Vagina (tissue), 2 donors: Measurements from ENCODE around the gene PHLDB2.

Source experiments
- POLR2A ChIP-seq, 2 donors: fragments of 450-650 bp; IDR thresholded peaks; one replicate each; pipeline ENCODE4 v1.6.1; 2017; ENCODE audit warnings: antibody characterized with exemption in 2 of 2, mild to moderate bottlenecking in 2 of 2, moderate library complexity in 2 of 2
- POLR2AphosphoS5 ChIP-seq, 2 donors: sonication (generic); formaldehyde crosslinking; IDR thresholded peaks; one replicate each; pipeline ENCODE4 v1.9.0; 2017; ENCODE audit warnings: antibody characterized with exemption in 2 of 2, mild to moderate bottlenecking in 2 of 2, low read depth in 1 of 2; ENCODE audit not compliant: insufficient read depth in 1 of 2
- TF ChIP-seq, protein P1 (sequence below), 3 experiments: fragments of 450-650 bp in 2 of 3; fragments of 200-600 bp in 1 of 3; sonication (generic) in 1 of 3; IDR thresholded peaks; one replicate each; pipeline ENCODE4 v1.5.1; 2017 to 2019; ENCODE audit warnings: antibody characterized with exemption in 3 of 3, mild to moderate bottlenecking in 2 of 3, moderate library complexity in 2 of 3

DNA sequence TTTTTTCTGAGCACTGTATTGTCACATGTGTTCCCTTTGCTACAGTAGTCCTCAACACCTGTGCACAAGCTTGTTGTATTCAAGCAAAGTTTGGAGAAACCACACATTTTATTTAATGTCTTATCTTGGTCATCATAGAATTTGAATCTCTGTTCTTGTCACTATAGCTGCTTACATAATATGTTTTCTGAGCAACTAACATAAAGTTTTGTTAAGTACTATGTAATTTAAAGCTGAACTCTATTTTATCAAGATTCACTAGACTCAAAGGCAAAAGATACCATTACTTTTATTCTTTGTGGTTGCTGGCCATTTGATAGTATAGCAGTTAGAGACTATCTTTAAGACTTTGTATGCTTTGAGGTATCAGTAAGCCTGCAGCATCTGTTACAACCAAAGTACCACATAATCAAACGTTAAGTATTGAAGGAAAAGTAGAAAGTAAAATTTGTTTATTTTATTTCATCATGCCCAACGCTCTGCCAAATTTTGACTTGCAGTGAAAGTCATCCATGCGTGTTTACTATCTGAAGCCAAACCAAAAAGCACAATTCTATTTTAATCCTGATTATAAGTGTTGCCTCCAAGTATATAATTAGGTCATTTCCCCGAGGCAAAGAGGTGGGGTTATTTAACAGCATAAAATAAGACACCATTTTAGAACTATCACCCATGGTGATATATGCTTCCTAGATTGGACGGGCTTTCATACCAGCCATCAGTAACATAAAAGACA, 109.4 kb downstream of the PHLDB2 start:
- TF ChIP-seq, protein P1, sequence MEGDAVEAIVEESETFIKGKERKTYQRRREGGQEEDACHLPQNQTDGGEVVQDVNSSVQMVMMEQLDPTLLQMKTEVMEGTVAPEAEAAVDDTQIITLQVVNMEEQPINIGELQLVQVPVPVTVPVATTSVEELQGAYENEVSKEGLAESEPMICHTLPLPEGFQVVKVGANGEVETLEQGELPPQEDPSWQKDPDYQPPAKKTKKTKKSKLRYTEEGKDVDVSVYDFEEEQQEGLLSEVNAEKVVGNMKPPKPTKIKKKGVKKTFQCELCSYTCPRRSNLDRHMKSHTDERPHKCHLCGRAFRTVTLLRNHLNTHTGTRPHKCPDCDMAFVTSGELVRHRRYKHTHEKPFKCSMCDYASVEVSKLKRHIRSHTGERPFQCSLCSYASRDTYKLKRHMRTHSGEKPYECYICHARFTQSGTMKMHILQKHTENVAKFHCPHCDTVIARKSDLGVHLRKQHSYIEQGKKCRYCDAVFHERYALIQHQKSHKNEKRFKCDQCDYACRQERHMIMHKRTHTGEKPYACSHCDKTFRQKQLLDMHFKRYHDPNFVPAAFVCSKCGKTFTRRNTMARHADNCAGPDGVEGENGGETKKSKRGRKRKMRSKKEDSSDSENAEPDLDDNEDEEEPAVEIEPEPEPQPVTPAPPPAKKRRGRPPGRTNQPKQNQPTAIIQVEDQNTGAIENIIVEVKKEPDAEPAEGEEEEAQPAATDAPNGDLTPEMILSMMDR (IDR thresholded peaks at IDR 0.05): no peak
- TF ChIP-seq POLR2AphosphoS5 (IDR thresholded peaks at IDR 0.05; ENCODE audit: insufficient read depth in 1 of 2, low read depth in 1 of 2) (no peak), POLR2A (IDR thresholded peaks at IDR 0.05) (no peak)
